ENCODE results near the gene TPI1. TPM values are rescaled to one million over a fixed set of nuclear protein-coding genes. Genes with fewer than 3 reads are reported as not detected.

Gene TPI1
- total RNA-seq, 4 donors from 2014 or later, result 288 to 372 (median 355) TPM

DNA sequence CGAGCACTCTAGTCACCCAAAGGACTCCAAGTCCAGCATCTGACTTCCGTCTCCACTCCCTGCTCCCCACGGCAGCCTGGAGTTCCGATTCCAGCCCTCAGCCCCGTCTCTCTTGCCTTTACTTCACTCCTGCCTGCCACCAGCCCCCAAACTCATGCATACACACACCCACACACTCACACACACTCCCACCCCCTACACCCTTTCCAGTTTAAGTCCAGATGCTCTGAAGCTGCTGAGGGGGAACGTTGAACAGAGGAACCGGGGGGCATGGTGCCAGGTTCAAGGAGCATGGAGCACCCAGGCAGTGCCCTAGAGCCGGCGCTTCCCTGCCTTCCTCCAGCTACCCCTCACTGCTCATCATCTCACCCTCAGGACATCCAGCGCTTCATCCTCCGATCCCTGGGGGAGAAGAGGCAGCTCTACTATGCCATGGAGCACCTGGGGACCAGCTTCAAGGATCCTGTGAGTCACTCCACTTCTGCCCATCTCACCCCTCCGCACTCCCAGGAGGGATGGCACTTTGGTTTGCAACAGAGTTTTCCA is 35.8 kb upstream of the TPI1 start:
- H3K9me3 ChIP-seq, result no peaks in the 10 kb centered on the region
- 84% methylated on average over 11 of the region's 12 CpGs for WGBS
- peaks cover 1 to 53% (median 22%) of the 10 kb centered on the region in 4 donors for H3K36me3 ChIP-seq

DNA sequence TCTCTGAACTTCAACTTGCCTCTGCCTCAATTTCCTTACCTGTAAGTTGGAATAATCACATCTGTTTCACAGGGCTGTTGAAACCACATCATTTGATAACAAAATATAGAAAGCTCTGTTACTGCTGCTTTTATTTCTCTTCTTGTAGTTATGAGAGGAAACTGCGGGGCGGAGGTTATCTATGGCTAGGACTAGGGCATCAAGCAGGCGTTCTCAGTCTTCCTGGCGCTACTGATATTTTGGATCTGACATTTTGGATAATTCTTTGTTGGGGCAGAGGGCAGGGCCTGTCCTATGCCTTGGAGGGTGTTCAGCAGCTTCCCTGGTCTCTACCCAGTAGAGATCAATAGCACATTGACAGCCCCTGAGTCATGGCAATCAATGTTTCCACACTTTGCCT is 35.2 kb upstream of the TPI1 start:
- Histone ChIP-seq H3K4me3 (no peak overlapping the region), H3K36me3 (peaks cover 7 to 59% (median 25%) of the 10 kb centered on the region in 4 donors), H3K27ac (replicated peaks in 1 of 4) (no peak overlapping the region), H3K27me3 (no peaks in the 10 kb centered on the region), H3K9me3 (no peaks in the 10 kb centered on the region), H3K4me1 (peaks cover 14 to 35% (median 30%) of the 10 kb centered on the region in 4 donors)
- intact Hi-C loops (cut with DNase I), result no loop called here
- 96% methylated on average over 4 of the region's 4 CpGs for WGBS
- no peak for DNase-seq (ENCODE audit: extremely low spot score)
- TF ChIP-seq POLR2A (IDR thresholded peaks at IDR 0.05; ENCODE audit: low read depth), result no peak
- TF ChIP-seq CTCF (IDR thresholded peaks at IDR 0.05), result no peak
- no peak for TF ChIP-seq POLR2AphosphoS5 (IDR thresholded peaks at IDR 0.05)
- no peak for TF ChIP-seq EP300 (IDR thresholded peaks at IDR 0.05)

More for the DNA sequence above, 35.8 kb upstream of the TPI1 start:
- H3K4me1 ChIP-seq, result peaks cover 19 to 41% (median 36%) of the 10 kb centered on the region in 4 donors
- no peak for DNase-seq (ENCODE audit: extremely low spot score)
- intact Hi-C loops (cut with DNase I), result no loop called here
- H3K4me3 ChIP-seq, result no peak overlapping the region
- no peak overlapping the region for H3K27ac ChIP-seq (replicated peaks in 1 of 4)
- H3K27me3 ChIP-seq, result no peaks in the 10 kb centered on the region
- TF ChIP-seq EP300 (IDR thresholded peaks at IDR 0.05), result no peak
- TF ChIP-seq POLR2AphosphoS5 (IDR thresholded peaks at IDR 0.05), result no peak
- TF ChIP-seq POLR2A (IDR thresholded peaks at IDR 0.05; ENCODE audit: low read depth), result no peak
- no peak for TF ChIP-seq CTCF (IDR thresholded peaks at IDR 0.05)

DNA sequence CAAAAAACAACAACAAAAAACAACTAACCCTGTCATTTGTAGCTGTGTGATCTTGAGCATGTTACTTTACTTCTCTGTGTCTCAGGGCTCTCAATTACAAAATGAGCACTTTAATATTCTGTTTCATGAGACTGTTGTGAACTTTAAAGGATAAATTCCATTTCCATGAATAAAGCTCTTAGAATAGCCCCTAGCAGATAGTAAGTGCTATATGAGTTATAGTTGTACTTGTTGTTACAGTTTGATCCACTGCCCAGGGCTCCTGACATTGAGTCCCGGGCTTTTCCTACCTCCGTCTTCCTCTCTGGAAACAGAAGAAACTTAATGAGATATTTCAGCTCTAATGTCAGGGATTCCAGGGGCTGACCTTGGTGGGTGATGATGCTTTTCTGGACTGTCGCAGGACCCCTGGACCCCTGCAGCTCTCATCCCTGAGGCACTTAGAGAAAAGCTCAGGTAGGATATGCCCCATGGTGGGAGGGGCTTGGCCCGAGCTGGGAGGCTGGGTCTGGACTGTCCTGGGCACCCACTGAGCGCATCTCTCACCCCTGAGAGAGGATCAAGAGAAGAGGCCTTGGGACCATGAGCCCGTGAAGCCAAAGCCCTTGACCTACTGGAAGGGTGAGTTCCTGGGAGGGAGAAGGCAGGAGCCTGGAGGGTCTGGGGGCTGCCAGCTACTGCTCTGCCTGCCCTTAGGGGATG is 34.0 kb upstream of the TPI1 start:
- Histone ChIP-seq H3K36me3 (peaks cover 18 to 71% (median 36%) of the 10 kb centered on the region in 4 donors), H3K27me3 (no peaks in the 10 kb centered on the region), H3K27ac (replicated peaks in 1 of 4) (peak overlapping the region in 1 of 4 donors; percentile 13), H3K4me3 (no peak overlapping the region), H3K4me1 (peaks cover 5 to 23% (median 18%) of the 10 kb centered on the region in 4 donors), H3K9me3 (no peaks in the 10 kb centered on the region)
- WGBS, result 59% methylated on average over 4 of the region's 6 CpGs
- no peak for DNase-seq (ENCODE audit: extremely low spot score)
- intact Hi-C loops (cut with DNase I), result no loop called here
- TF ChIP-seq EP300 (IDR thresholded peaks at IDR 0.05), result no peak
- no peak for TF ChIP-seq CTCF (IDR thresholded peaks at IDR 0.05)
- TF ChIP-seq POLR2A (IDR thresholded peaks at IDR 0.05; ENCODE audit: low read depth), result no peak
- TF ChIP-seq POLR2AphosphoS5 (IDR thresholded peaks at IDR 0.05), result no peak

DNA sequence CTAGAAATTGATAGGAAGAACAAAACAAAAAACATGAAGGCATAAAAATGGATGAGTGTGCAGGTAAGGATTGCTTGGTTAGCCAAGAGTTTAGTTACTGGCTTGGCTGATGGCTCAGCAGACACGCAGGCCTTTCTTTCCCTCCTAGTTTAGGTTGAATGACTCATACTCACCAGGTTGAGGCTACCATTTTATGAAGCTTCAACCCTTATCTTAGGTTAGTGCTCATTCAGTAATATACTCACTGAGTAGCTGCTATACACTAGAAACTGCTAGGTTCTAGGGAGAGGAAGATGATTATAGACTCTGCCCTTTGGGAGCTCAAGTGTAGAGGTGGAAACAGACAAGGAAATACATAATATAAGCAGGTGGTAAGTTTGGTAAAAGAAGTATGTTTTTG is 33.1 kb upstream of the TPI1 start:
- Histone ChIP-seq H3K27ac (replicated peaks in 1 of 4) (no peak overlapping the region), H3K36me3 (peaks cover 19 to 80% (median 45%) of the 10 kb centered on the region in 4 donors), H3K4me1 (peaks cover 5 to 17% (median 13%) of the 10 kb centered on the region in 4 donors), H3K4me3 (no peak overlapping the region), H3K9me3 (no peaks in the 10 kb centered on the region), H3K27me3 (no peaks in the 10 kb centered on the region)
- no peak for DNase-seq (ENCODE audit: extremely low spot score)
- WGBS, result 79% methylated on average over 1 of the region's 1 CpG
- TF ChIP-seq CTCF (IDR thresholded peaks at IDR 0.05) (no peak), EP300 (IDR thresholded peaks at IDR 0.05) (no peak), POLR2AphosphoS5 (IDR thresholded peaks at IDR 0.05) (no peak), POLR2A (IDR thresholded peaks at IDR 0.05; ENCODE audit: low read depth) (no peak)
- intact Hi-C loops (cut with DNase I), result no loop called here

All from esophagus muscularis mucosa (tissue), 4 donors.